Karpas-422 (cell line): ENCODE results near the gene UACA. TPM values are rescaled to one million over a fixed set of nuclear protein-coding genes. Genes with fewer than 3 reads are reported as not detected.

Experiments
- total RNA-seq: library from RNA; depleted of rRNA; stranded (reverse); fragments of >200 nt; shearing (Covaris generic); gene quantifications from 2 replicates; pipeline ENCODE4 v1.2.3, GENCODE V29; 2014; ENCODE audit warnings: low replicate concordance; rRNA removed

The UACA gene
- total RNA-seq, 1 experiment from 2014 or later, result not detected

Other genes starting within 250 kb of the UACA start
- gene LARP6, start 90.6 kb upstream of the UACA start, total RNA-seq, result not detected in 2 replicates
- gene THAP10, start 128.9 kb upstream of the UACA start, total RNA-seq, result not detected in 2 replicates
- not detected in 2 replicates for gene LRRC49, start 129.3 kb upstream of the UACA start, total RNA-seq